DND-41 (cell line): ENCODE data around the gene RAD17.
"Not testable (repeated sequence)": the region's sequence is repeated elsewhere in the genome, so short reads cannot be mapped to it uniquely, and the experiment has no call there.

Experiments used
- ATAC-seq: fragments of 200-7000 bp; cut with Tn5 transposase; 3 replicates; pipeline ENCODE4 v1.9.1; 2021; ENCODE audit warnings: low read depth; ENCODE audit not compliant: insufficient read depth
- DNase-seq: peaks from one replicate; pipeline ENCODE4 v3.0.0-alpha.2; 2020
- H2AFZ ChIP-seq: 2 replicates; pipeline ENCODE4 v1.6.0; 2012; ENCODE audit warnings: low read depth, low read length
- H3K27ac ChIP-seq: 2 replicates; pipeline ENCODE4 v1.5.1; 2012; ENCODE audit warnings: low read length, inconsistent platforms
- H3K27me3 ChIP-seq: fragments of 200-600 bp; sonication (generic); 2 replicates; pipeline ENCODE4 v1.6.0; 2012; ENCODE audit warnings: low read length, mild to moderate bottlenecking, inconsistent platforms; ENCODE audit not compliant: insufficient read depth, poor library complexity
- H3K36me3 ChIP-seq: 2 replicates; pipeline ENCODE4 v1.5.1; 2012; ENCODE audit warnings: low read length, inconsistent platforms; ENCODE audit not compliant: insufficient read depth
- H3K4me1 ChIP-seq: 2 replicates; pipeline ENCODE4 v1.5.1; 2012; ENCODE audit warnings: mild to moderate bottlenecking, low read length; ENCODE audit not compliant: insufficient read depth
- H3K4me2 ChIP-seq: 2 replicates; pipeline ENCODE4 v1.6.0; 2012; ENCODE audit warnings: mild to moderate bottlenecking, moderate library complexity, low read length, inconsistent platforms; ENCODE audit not compliant: insufficient read depth
- H3K4me3 ChIP-seq, 2 experiments: fragments of 200-600 bp in 1 of 2; shearing (Covaris generic) in 1 of 2; 2 replicates each; pipeline ENCODE4 v1.5.1; 2012 to 2016; ENCODE audit warnings: inconsistent platforms in 2 of 2, low read length in 2 of 2, mild to moderate bottlenecking in 2 of 2, low read depth in 1 of 2, moderate library complexity in 1 of 2
- H3K79me2 ChIP-seq: 2 replicates; pipeline ENCODE4 v1.6.0; 2012; ENCODE audit warnings: low read length, inconsistent platforms; ENCODE audit not compliant: insufficient read depth
- H3K9ac ChIP-seq: 2 replicates; pipeline ENCODE4 v1.6.0; 2012; ENCODE audit warnings: low read depth, mild to moderate bottlenecking, inconsistent platforms, low read length, moderate library complexity
- H3K9me3 ChIP-seq: 2 replicates; pipeline ENCODE4 v1.5.1; 2012; ENCODE audit warnings: low read length, moderate library complexity, mild to moderate bottlenecking, inconsistent platforms; ENCODE audit not compliant: insufficient read depth, severe bottlenecking
- H4K20me1 ChIP-seq: 2 replicates; pipeline ENCODE4 v1.6.0; 2012; ENCODE audit warnings: low read length; ENCODE audit not compliant: insufficient read depth
- EZH2 ChIP-seq: IDR thresholded peaks from 3 replicates; pipeline ENCODE4 v1.6.1; 2012; ENCODE audit warnings: borderline replicate concordance, low read depth, mild to moderate bottlenecking, moderate library complexity, low read length, inconsistent platforms; ENCODE audit not compliant: severe bottlenecking
- TF ChIP-seq, protein P1 (sequence below): IDR thresholded peaks from 2 replicates; pipeline ENCODE4 v1.5.1; 2012; ENCODE audit warnings: borderline replicate concordance, low read length, moderate library complexity, mild to moderate bottlenecking; ENCODE audit not compliant: poor library complexity, severe bottlenecking; ENCODE audit errors: extremely low read depth

The RAD17 gene

DNA sequence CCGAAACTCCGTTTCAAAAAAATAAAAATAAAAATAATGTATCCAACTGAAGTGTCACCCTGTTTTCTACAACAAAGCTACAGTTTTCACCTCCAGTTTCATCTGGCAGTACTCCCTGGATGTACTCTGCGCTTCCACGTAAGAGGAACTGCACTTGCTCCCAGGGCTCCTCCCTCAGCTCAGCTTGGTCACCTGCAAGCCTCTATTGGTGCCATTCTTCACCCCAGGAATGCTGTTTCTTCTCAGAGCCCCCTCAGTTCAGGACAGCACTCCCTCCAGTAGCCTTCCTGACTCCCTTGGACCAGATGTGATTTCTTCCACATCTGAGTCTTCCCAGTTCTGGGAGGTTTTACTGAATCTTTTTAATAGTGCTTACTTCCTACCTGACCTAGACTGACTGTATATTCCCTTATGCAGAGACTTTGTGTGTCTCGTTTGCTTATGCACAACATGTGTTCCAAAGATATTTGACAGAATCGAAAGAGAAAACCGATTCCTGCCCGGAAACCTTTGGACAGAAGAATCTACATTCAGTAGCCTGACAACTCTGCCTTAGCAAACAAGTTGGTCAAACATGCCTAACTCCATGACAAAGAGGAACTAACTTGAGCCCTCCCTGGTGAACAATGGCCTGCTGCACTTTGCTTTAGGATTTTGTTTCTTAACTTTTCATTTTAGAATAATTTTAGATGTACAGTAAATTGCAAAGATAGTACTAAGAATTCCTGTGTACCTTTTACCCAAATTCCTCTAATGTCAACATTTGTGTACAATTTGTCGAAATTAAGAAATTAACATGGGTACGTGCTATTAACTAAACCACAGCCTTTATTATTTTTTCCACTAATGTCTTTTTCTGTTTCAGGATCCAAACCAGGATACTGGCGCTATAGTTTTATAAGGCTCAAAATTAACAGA lies 37.8 kb upstream of the RAD17 start:
- H3K4me2 ChIP-seq: peak overlapping the region; percentile 87

DNA sequence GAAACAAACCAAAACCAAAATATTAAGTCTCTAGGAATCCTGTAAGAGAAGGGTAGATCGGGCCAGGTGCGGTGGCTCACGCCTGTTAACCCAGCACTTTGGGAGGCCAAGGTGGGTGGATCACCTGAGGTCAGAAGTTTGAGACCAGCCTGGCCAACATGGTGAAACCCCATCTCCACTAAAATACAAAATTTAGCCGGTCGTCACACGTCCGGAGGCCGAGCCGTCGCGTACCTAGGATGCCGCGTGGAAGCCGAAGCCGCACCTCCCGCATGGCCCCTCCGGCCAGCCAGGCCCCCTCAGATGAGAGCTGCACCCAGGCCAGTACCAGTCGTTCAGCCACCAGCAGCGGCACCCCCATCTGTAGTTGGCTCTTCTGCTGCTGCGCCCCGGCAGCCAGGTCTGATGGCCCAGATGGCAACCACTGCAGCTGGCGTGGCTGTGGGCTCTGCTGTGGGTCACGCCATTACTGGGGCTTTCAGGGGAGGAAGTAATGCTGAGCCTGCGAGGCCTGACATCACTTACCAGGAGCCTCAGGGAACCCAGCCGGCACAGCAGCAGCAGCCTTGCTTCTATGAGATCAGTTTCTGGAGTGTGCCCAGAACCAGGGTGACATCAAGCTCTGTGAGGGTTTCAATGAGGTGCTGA lies 35.8 kb upstream of the RAD17 start:
- Histone ChIP-seq H3K9ac (peak overlapping the region; percentile 68; the same call in 1 of the 2 replicates), H3K4me2 (peak overlapping the region; percentile 87; the same call in 1 of the 2 replicates), H3K79me2 (peaks cover 15% of the 10 kb centered on the region), H2AFZ (peak overlapping the region; percentile 100; the same call in 1 of the 2 replicates), H3K4me3 (peak overlapping the region in 1 of 2 experiments; percentile 80; a peak in 2 of 4 replicates), H3K4me1 (peaks cover 19% of the 10 kb centered on the region)
- not testable (repeated sequence) for H3K36me3 ChIP-seq, H3K9me3 ChIP-seq, H4K20me1 ChIP-seq, ATAC-seq, H3K27me3 ChIP-seq, H3K27ac ChIP-seq
- DNase-seq: peak; percentile 18

More for the DNA sequence above, 37.8 kb upstream of the RAD17 start:
- no peaks in the 10 kb centered on the region for H3K27me3 ChIP-seq
- peaks cover 19% of the 10 kb centered on the region for H3K4me1 ChIP-seq
- TF ChIP-seq, protein P1, sequence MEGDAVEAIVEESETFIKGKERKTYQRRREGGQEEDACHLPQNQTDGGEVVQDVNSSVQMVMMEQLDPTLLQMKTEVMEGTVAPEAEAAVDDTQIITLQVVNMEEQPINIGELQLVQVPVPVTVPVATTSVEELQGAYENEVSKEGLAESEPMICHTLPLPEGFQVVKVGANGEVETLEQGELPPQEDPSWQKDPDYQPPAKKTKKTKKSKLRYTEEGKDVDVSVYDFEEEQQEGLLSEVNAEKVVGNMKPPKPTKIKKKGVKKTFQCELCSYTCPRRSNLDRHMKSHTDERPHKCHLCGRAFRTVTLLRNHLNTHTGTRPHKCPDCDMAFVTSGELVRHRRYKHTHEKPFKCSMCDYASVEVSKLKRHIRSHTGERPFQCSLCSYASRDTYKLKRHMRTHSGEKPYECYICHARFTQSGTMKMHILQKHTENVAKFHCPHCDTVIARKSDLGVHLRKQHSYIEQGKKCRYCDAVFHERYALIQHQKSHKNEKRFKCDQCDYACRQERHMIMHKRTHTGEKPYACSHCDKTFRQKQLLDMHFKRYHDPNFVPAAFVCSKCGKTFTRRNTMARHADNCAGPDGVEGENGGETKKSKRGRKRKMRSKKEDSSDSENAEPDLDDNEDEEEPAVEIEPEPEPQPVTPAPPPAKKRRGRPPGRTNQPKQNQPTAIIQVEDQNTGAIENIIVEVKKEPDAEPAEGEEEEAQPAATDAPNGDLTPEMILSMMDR: no peak
- no peak for TF ChIP-seq EZH2
- peak overlapping the region; percentile 68 for H3K9ac ChIP-seq
- peak overlapping the region; percentile 100 for H2AFZ ChIP-seq
- no peaks in the 10 kb centered on the region for H4K20me1 ChIP-seq
- ATAC-seq: no peak
- DNase-seq: no peak
- H3K9me3 ChIP-seq: no peaks in the 10 kb centered on the region
- no peaks in the 10 kb centered on the region for H3K36me3 ChIP-seq
- peak overlapping the region; percentile 44 to 80 for H3K4me3 ChIP-seq
- peak overlapping the region; percentile 98 for H3K27ac ChIP-seq
- peaks cover 15% of the 10 kb centered on the region for H3K79me2 ChIP-seq

DNA sequence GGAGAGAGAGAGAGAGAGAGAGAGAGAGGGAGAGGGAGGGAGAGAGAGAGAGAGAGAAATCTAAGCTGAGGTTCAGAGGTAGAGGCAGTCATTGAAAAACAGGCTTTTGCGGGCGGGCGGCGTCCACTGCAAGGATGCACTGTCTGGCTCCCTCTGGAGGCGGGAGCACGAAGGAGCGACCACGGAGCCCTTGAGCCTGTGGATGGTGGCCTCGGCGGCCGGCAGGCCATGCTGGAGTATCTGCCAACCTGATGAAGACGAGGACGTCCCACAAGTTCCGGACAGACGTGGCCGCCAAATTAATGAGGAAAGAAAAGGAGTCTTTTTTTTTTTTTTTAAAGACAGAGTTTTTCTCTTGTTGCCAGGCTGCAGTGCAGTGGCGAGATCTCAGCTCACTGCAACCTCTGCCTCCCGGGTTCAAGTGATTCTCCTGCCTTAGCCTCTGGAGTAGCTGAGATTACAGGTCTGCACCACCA lies 34.8 kb upstream of the RAD17 start:
- Histone ChIP-seq H3K4me1 (peaks cover 19% of the 10 kb centered on the region), H3K27ac (no peak overlapping the region), H3K79me2 (peaks cover 15% of the 10 kb centered on the region), H3K27me3 (no peaks in the 10 kb centered on the region), H2AFZ (no peak overlapping the region), H3K9ac (no peak overlapping the region), H3K4me3 (no peak overlapping the region), H3K4me2 (no peak overlapping the region), H3K36me3 (no peaks in the 10 kb centered on the region), H3K9me3 (no peaks in the 10 kb centered on the region), H4K20me1 (no peaks in the 10 kb centered on the region)
- DNase-seq (peak; percentile 58), ATAC-seq (peak; percentile 28; the same call in 1 of the 3 replicates)
- TF ChIP-seq, protein P1: peak; percentile 64
- no peak for TF ChIP-seq EZH2
